BLaER1 treated with 17β-estradiol and CSF1 and Interleukin-3, amounts not matched to agents 10 nM and 100 nM (cell line): ENCODE results near the gene OR13J1.

Experiments used
- H3K27ac ChIP-seq, 11 experiments: shearing (Covaris generic); formaldehyde crosslinking; 2 replicates each; pipeline ENCODE4 v1.8.1; 2022
- H3K27me3 ChIP-seq, 11 experiments: shearing (Covaris generic); formaldehyde crosslinking; 2 replicates each; pipeline ENCODE4 v1.8.1; 2022
- H3K36me3 ChIP-seq, 11 experiments: shearing (Covaris generic); formaldehyde crosslinking; 2 replicates each; pipeline ENCODE4 v1.8.1; 2022
- H3K4me1 ChIP-seq, 10 experiments: shearing (Covaris generic); formaldehyde crosslinking; 2 replicates each; pipeline ENCODE4 v1.8.1; 2022
- H3K4me2 ChIP-seq, 11 experiments: shearing (Covaris generic); formaldehyde crosslinking; 2 replicates each; pipeline ENCODE4 v1.8.1; 2022
- H3K4me3 ChIP-seq, 10 experiments: shearing (Covaris generic); formaldehyde crosslinking; 2 replicates each; pipeline ENCODE4 v1.8.1; 2022
- H3K9ac ChIP-seq, 11 experiments: shearing (Covaris generic); formaldehyde crosslinking; 2 replicates each; pipeline ENCODE4 v1.8.1; 2022
- H3K9me3 ChIP-seq, 11 experiments: shearing (Covaris generic); formaldehyde crosslinking; replicated peaks in 1 of 11; 2 replicates each; pipeline ENCODE4 v1.8.1; 2022
- H4K20me1 ChIP-seq, 11 experiments: shearing (Covaris generic); formaldehyde crosslinking; 2 replicates each; pipeline ENCODE4 v1.8.1; 2022
- Cebpa-rat ChIP-seq, 11 experiments: shearing (Covaris generic); IDR thresholded peaks; 2 replicates each; pipeline ENCODE4 v1.8.1; 2022

Gene OR13J1

DNA sequence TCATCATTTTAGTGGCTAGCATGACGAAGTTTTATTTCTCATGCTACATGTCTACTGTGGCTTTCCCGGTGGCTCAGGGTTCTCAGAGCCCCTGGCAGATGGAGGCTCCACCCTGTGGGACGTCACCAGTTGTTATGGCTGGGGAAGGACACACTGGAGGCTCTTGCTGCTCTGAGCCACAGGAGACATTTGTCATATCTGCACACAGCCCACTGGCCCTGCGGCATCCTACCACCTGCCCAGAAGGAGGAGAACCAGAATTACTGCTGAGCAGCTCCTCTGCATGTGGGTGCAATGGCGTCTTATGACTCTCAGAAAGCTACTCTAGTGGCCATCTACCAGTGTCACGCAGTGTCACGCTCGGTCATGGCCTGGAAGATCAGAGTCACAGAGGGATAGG is 6.6 kb downstream of the OR13J1 start:
- Histone ChIP-seq H3K36me3 (no peaks in the 10 kb centered on the region), H3K4me3 (no peak overlapping the region), H3K9ac (no peak overlapping the region), H4K20me1 (no peaks in the 10 kb centered on the region), H3K27me3 (peaks cover 0 to 14% (median 0%) of the 10 kb centered on the region in 11 experiments; a peak in 1 of 22 replicates), H3K9me3 (no peaks in the 10 kb centered on the region), H3K27ac (no peak overlapping the region), H3K4me1 (peaks cover 0 to 4% (median 0%) of the 10 kb centered on the region in 10 experiments; a peak in 1 of 20 replicates), H3K4me2 (no peak overlapping the region)
- TF ChIP-seq Cebpa-rat (IDR thresholded peaks at IDR 0.05): no peak

DNA sequence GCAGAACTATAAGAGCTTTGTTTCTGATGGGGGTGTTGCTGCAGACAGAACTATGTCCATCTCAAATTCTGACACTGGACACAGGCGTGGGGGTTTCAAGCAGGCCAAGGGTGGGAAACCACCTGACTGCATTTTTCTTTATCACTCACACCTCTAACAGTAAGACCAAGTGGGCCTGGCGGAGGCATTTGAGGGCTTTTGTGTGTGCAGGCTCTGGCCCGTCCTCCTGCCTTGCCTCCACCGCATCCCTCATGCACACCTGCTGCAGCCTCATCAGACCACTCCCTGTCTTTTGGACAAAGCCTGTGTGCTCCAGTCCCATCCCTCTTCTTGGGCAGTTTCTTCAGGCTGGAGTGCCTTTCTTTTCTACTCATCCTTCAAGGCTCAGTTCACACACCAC is 7.9 kb downstream of the OR13J1 start:
- H3K4me3 ChIP-seq: no peak overlapping the region
- H3K36me3 ChIP-seq: no peaks in the 10 kb centered on the region
- H3K27me3 ChIP-seq: peaks cover 0 to 16% (median 0%) of the 10 kb centered on the region in 11 experiments; a peak in 1 of 22 replicates
- H3K9me3 ChIP-seq: no peaks in the 10 kb centered on the region
- peaks cover 0 to 4% (median 0%) of the 10 kb centered on the region in 10 experiments; a peak in 1 of 20 replicates for H3K4me1 ChIP-seq
- no peak for TF ChIP-seq Cebpa-rat (IDR thresholded peaks at IDR 0.05)
- H3K27ac ChIP-seq: no peak overlapping the region
- H3K4me2 ChIP-seq: no peak overlapping the region
- no peak overlapping the region for H3K9ac ChIP-seq
- no peaks in the 10 kb centered on the region for H4K20me1 ChIP-seq

DNA sequence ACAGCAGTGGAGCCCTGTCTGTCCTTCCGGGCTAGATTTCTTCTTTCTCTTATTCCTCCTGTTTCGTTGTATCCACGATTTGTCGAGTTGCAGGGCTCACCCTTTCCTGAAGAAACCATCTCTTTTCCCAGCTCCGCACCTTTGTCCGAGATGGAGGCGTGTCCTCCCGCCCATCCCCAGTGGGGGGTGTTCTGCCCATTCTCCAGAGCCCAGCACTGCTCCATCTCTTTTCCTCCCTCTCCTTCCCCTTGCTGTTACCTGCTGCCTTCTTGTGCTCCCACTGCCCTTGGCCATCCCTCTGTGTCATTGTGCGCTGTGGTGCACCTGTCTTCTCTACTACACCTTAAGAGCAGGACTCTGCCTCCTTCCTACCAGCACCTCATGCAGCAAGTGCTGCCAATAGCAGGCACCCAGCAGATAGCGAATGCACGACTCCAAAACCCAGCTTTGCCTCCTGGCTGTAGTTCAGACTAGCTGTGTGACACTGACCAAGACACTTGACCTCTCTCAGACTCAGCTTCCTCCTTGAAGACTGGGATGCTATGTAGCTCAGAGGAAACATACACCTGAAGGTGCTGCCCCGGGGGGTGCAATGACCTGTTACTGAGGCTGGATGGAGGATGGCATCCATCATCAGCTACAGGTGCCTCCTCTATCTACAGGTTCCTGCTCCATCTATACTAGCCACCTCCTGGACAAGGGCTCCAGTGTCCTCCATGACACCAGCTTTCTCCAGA is 8.9 kb downstream of the OR13J1 start:
- H4K20me1 ChIP-seq: no peaks in the 10 kb centered on the region
- H3K9me3 ChIP-seq: no peaks in the 10 kb centered on the region
- H3K4me3 ChIP-seq: no peak overlapping the region
- no peaks in the 10 kb centered on the region for H3K36me3 ChIP-seq
- no peak for TF ChIP-seq Cebpa-rat (IDR thresholded peaks at IDR 0.05)
- no peak overlapping the region for H3K4me2 ChIP-seq
- H3K9ac ChIP-seq: no peak overlapping the region
- H3K4me1 ChIP-seq: peaks cover 0 to 4% (median 0%) of the 10 kb centered on the region in 10 experiments; a peak in 1 of 20 replicates
- no peak overlapping the region for H3K27ac ChIP-seq
- peaks cover 0 to 24% (median 0%) of the 10 kb centered on the region in 11 experiments; a peak in 2 of 22 replicates for H3K27me3 ChIP-seq

DNA sequence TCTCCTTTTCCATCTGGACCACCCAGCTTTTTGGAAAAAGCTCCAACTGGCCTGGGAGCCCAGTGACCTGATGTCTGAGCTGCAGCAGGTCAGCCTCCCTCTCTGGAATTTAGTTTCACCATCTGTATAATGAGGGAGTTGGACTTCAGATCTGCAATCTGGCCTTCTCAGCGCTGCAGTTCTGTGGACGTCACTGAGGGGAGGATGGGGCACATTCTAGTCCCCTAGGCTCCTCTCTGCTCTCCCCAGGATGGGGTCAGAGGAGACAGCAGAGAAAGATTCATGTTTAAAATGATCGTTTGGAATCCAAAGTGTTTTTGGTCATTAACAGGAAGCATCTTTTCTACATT is 10.2 kb downstream of the OR13J1 start:
- Histone ChIP-seq H3K9ac (no peak overlapping the region), H3K36me3 (no peaks in the 10 kb centered on the region), H3K4me3 (no peak overlapping the region), H3K27ac (no peak overlapping the region), H3K9me3 (no peaks in the 10 kb centered on the region), H3K27me3 (peaks cover 0 to 36% (median 0%) of the 10 kb centered on the region in 11 experiments; a peak in 3 of 22 replicates), H3K4me2 (no peak overlapping the region), H3K4me1 (peaks cover 0 to 4% (median under 1%) of the 10 kb centered on the region in 10 experiments; a peak in 6 of 20 replicates), H4K20me1 (no peaks in the 10 kb centered on the region)
- no peak for TF ChIP-seq Cebpa-rat (IDR thresholded peaks at IDR 0.05)

DNA sequence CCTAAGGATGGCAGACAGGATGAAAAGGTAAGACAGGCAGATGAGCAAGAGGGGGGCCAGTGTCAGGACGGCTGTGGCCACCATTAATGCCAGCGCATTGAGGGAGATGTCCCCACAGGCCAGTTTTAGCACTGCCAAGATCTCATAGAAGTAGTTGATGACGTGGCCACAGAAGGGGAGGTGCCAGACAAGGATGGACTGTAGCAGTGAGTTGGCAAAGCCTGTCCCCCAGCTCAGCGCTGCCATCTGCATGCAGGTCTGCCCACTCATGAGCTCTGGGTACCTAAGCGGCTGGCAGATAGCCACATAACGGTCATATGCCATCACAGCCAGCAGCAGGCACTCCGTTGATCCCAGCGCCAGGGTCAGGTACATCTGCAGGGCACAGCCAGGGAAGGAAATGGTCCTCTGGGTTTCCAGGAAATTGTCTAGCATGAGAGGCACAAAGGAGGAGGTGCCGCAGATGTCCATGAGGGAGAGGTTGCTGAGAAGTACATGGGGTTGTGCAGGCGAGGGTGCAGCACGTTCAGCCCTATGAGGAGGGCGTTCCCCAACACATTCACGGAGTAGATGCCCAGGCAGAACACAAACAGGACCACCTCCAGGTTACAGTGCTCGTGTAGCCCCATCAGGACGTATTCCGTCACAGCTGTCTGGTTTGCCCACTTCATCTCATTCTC is 10.8 kb downstream of the OR13J1 start:
- no peak overlapping the region for H3K4me2 ChIP-seq
- no peak overlapping the region for H3K9ac ChIP-seq
- no peak for TF ChIP-seq Cebpa-rat (IDR thresholded peaks at IDR 0.05)
- no peaks in the 10 kb centered on the region for H3K9me3 ChIP-seq
- H3K27me3 ChIP-seq: peaks cover 0 to 37% (median 0%) of the 10 kb centered on the region in 11 experiments; a peak in 3 of 22 replicates
- no peak overlapping the region for H3K27ac ChIP-seq
- H3K4me1 ChIP-seq: peaks cover 0 to 7% (median 5%) of the 10 kb centered on the region in 10 experiments; a peak in 16 of 20 replicates
- no peak overlapping the region for H3K4me3 ChIP-seq
- H4K20me1 ChIP-seq: no peaks in the 10 kb centered on the region
- H3K36me3 ChIP-seq: no peaks in the 10 kb centered on the region

DNA sequence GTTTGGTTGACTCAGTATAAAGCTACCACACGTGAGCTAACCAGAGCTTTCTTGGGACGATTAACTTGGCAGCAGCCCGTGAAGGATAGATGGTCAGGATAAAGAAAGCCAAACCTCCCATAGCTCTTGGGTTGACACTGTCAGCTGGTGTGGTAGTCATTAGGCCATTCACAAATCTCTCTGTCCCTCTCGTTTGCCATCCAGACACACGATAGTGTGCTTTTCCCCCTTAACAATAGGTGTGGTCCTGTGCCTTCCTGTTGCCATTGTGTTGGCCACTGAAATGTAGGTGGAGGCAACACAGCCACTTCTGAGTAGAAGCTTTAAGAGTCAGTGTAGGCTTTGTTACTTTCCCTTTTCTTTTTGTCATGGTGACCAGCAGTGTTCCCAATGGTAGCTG is 11.7 kb downstream of the OR13J1 start:
- H4K20me1 ChIP-seq: no peaks in the 10 kb centered on the region
- H3K4me2 ChIP-seq: no peak overlapping the region
- H3K4me3 ChIP-seq: no peak overlapping the region
- TF ChIP-seq Cebpa-rat (IDR thresholded peaks at IDR 0.05): no peak
- no peaks in the 10 kb centered on the region for H3K36me3 ChIP-seq
- H3K27me3 ChIP-seq: peaks cover 0 to 47% (median 0%) of the 10 kb centered on the region in 11 experiments; a peak in 4 of 22 replicates
- peaks cover 0 to 17% (median 15%) of the 10 kb centered on the region in 10 experiments; a peak in 18 of 20 replicates for H3K4me1 ChIP-seq
- no peak overlapping the region for H3K27ac ChIP-seq
- H3K9ac ChIP-seq: no peak overlapping the region
- H3K9me3 ChIP-seq: no peaks in the 10 kb centered on the region

DNA sequence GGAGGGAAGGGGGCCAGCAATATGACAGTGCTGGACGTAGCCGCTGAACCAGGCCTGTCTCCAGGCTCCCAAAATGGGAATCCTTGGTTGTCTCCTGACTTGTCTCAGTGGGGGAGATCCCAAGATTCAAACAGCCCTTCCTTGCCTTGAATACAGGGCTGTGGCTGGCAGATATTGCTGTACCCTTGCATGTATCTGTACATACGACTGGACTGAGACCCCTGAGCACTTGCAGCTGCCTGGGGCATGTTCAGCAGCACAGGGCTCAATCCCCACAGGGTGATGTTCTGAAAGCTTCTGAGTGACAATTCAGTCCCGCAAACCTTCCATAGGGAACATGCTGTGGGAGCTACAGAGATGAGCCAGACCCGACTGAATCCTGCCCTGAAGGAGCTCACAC is 13.3 kb downstream of the OR13J1 start:
- Histone ChIP-seq H4K20me1 (peaks cover 0 to 5% (median 0%) of the 10 kb centered on the region in 11 experiments; a peak in 1 of 22 replicates), H3K9me3 (no peaks in the 10 kb centered on the region), H3K36me3 (0 out of 22 replicates have a peak, but pooled peaks cover 0 to 4% (median 0%) of the 10 kb centered on the region in 11 experiments), H3K4me2 (no peak overlapping the region), H3K27me3 (peaks cover 0 to 63% (median 0%) of the 10 kb centered on the region in 11 experiments; a peak in 4 of 22 replicates), H3K4me1 (peaks cover 0 to 32% (median 28%) of the 10 kb centered on the region in 10 experiments; a peak in 18 of 20 replicates), H3K4me3 (no peak overlapping the region), H3K9ac (no peak overlapping the region), H3K27ac (no peak overlapping the region)
- no peak for TF ChIP-seq Cebpa-rat (IDR thresholded peaks at IDR 0.05)

DNA sequence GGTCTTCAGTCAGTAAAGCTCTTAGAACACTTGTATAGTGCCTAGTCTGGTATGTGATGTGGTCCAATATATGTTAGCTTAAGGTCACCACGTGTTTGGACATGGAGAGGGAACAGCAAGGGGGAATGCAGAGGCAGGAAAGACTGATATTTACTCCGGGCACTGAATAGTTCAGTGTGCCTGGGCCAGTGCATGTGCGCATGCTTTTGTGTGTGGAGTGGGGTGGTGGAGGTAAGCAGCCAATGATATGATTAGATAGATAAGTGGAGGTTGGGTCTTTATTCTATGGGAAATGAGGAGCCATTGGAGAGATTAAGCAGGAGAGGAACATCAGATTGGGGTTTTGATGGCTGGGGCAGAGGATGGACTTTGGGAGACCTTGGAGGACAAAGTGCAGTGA is 14.0 kb downstream of the OR13J1 start:
- H3K4me2 ChIP-seq: no peak overlapping the region
- H3K9ac ChIP-seq: no peak overlapping the region
- H4K20me1 ChIP-seq: peaks cover 0 to 5% (median 0%) of the 10 kb centered on the region in 11 experiments; a peak in 1 of 22 replicates
- TF ChIP-seq Cebpa-rat (IDR thresholded peaks at IDR 0.05): no peak
- peaks cover 0 to 62% (median 0%) of the 10 kb centered on the region in 11 experiments; a peak in 4 of 22 replicates for H3K27me3 ChIP-seq
- H3K36me3 ChIP-seq: 0 out of 22 replicates have a peak, but pooled peaks cover 0 to 4% (median 0%) of the 10 kb centered on the region in 11 experiments
- H3K4me1 ChIP-seq: peaks cover 0 to 32% (median 28%) of the 10 kb centered on the region in 10 experiments; a peak in 18 of 20 replicates
- no peaks in the 10 kb centered on the region for H3K9me3 ChIP-seq
- H3K27ac ChIP-seq: no peak overlapping the region
- no peak overlapping the region for H3K4me3 ChIP-seq
